Activated CD4-positive, alpha-beta T cell treated with anti-CD3 and anti-CD28 coated beads for 36 hours (primary cell): ENCODE data around the gene B3GNT8. TPM values are rescaled to one million over a fixed set of nuclear protein-coding genes. Genes with fewer than 3 reads are reported as not detected.
"Not testable (repeated sequence)": the region's sequence is repeated elsewhere in the genome, so short reads cannot be mapped to it uniquely, and the experiment has no call there.

Experiments
- ATAC-seq: fragments of 200-7000 bp; cut with Tn5 transposase; one replicate; pipeline ENCODE4 v1.10.0; 2021; ENCODE audit warnings: mild to moderate bottlenecking, moderate library complexity
- CTCF ChIA-PET: fragments of 350-600 bp; sonication (Branson Sonifier 250); formaldehyde crosslinking; loops from one replicate; lab custom pipeline; 2021; ENCODE audit warnings: antibody characterized with exemption; lab: Charles Lee
- POLR2A ChIA-PET: fragments of 350-600 bp; sonication (Branson Sonifier 250); formaldehyde crosslinking; loops from one replicate; lab custom pipeline; 2021; ENCODE audit warnings: antibody characterized with exemption, inconsistent platforms; lab: Charles Lee
- DNase-seq: peaks from one replicate; pipeline ENCODE4 v3.0.0-alpha.2; 2020
- H3K27ac Mint-ChIP-seq: one replicate; pipeline ENCODE4 v1.8.0; 2021; ENCODE audit warnings: mixed read lengths
- H3K27me3 Mint-ChIP-seq: one replicate; pipeline ENCODE4 v1.8.0; 2021; ENCODE audit warnings: mixed read lengths
- H3K36me3 Mint-ChIP-seq: one replicate; pipeline ENCODE4 v1.8.0; 2021; ENCODE audit warnings: low read depth, mixed read lengths
- H3K4me1 Mint-ChIP-seq: one replicate; pipeline ENCODE4 v1.8.0; 2021; ENCODE audit warnings: mixed read lengths
- H3K4me3 Mint-ChIP-seq: one replicate; pipeline ENCODE4 v1.8.0; 2021; ENCODE audit warnings: mild to moderate bottlenecking, moderate library complexity, mixed read lengths
- H3K9me3 Mint-ChIP-seq: one replicate; pipeline ENCODE4 v1.8.0; 2021; ENCODE audit warnings: low read depth, mixed read lengths
- intact Hi-C, 2 experiments: fragments of 100-400 bp; cut with DNase I in 1 of 2; cut with micrococcal nuclease in 1 of 2; formaldehyde crosslinking; loops; one replicate each; pipeline versions ENCODE4 v1.14.2 to v1.15.1; 2022 to 2024; cut with DNase I, micrococcal nuclease
- total RNA-seq, 2 experiments: library from RNA; stranded (reverse); gene quantifications; one replicate each; pipeline ENCODE4 v1.2.3, GENCODE V29; 2021

The B3GNT8 gene
- total RNA-seq = under 1 TPM in 1 of 2 experiments, not detected in 1; 0.41 TPM

GRCh38 chr19:41426952-41427646 lies at the start of gene B3GNT8:
Gene B3GNT8, minus strand, starts transcription at chr19:41427374. Its CDS starts 596 bp downstream, at chr19:41426778.
- Mint-ChIP-seq H3K9me3 (no peaks in the 10 kb centered on the region), H3K36me3 (peaks cover 18% of the 10 kb centered on the region), H3K4me1 (peaks cover 18% of the 10 kb centered on the region), H3K27me3 (no peaks in the 10 kb centered on the region), H3K27ac (peak within 1 kb of the TSS; percentile 73), H3K4me3 (peak within 1 kb of the TSS; percentile 65)
- ChIA-PET CTCF (interaction anchor here (0.7 to 1.8 kb wide), 2 partner anchors 9 to 22 kb away, joined by 3 to 6 read pairs; no protein-coding TSS in a partner anchor), POLR2A (no interaction called here)
- peak; percentile 73 for DNase-seq
- intact Hi-C loops = loop anchor here in 1 of 2 experiments (5.0 kb wide), 1 partner anchor 225 kb away; no protein-coding TSS in a partner anchor
- peak; percentile 72 for ATAC-seq

- ATAC-seq (no peak), DNase-seq (no peak)
- H3K27ac Mint-ChIP-seq = no peak overlapping the region
- POLR2A ChIA-PET = no interaction called here
- CTCF ChIA-PET = no interaction called here
- no peak overlapping the region for H3K4me3 Mint-ChIP-seq
- H3K4me1 Mint-ChIP-seq = no peaks in the 10 kb centered on the region
- intact Hi-C loops = no loop called here
- H3K27me3 Mint-ChIP-seq = peaks cover 21% of the 10 kb centered on the region
- H3K9me3 Mint-ChIP-seq = peaks cover 6% of the 10 kb centered on the region
- H3K36me3 Mint-ChIP-seq = no peaks in the 10 kb centered on the region
Observed at GRCh38 chr19:41476583-41476982, 49.4 kb upstream of the B3GNT8 start.

- peaks cover 17% of the 10 kb centered on the region for H3K27me3 Mint-ChIP-seq
- H3K4me3 Mint-ChIP-seq, H3K36me3 Mint-ChIP-seq, ATAC-seq, H3K4me1 Mint-ChIP-seq, intact Hi-C loops, DNase-seq, H3K9me3 Mint-ChIP-seq, POLR2A ChIA-PET, H3K27ac Mint-ChIP-seq: not testable (repeated sequence)
- CTCF ChIA-PET = interaction anchor here (0.6 kb wide), 1 partner anchor 105 kb away, joined by 5 read pairs; no protein-coding TSS in a partner anchor
Observed at GRCh38 chr19:41463257-41464256, 36.4 kb upstream of the B3GNT8 start.

GRCh38 chr19:41462497-41462896 lies 35.3 kb upstream of the B3GNT8 start:
- no peak overlapping the region for H3K4me3 Mint-ChIP-seq
- no peaks in the 10 kb centered on the region for H3K36me3 Mint-ChIP-seq
- ATAC-seq (no peak), DNase-seq (no peak)
- peaks cover 14% of the 10 kb centered on the region for H3K27me3 Mint-ChIP-seq
- H3K9me3 Mint-ChIP-seq = no peaks in the 10 kb centered on the region
- H3K27ac Mint-ChIP-seq = no peak overlapping the region
- ChIA-PET CTCF (no interaction called here), POLR2A (no interaction called here)
- intact Hi-C loops = no loop called here
- no peaks in the 10 kb centered on the region for H3K4me1 Mint-ChIP-seq

GRCh38 chr19:41457241-41457640 lies 30.1 kb upstream of the B3GNT8 start:
- peak; percentile 88 for ATAC-seq
- Mint-ChIP-seq H3K36me3 (no peaks in the 10 kb centered on the region), H3K9me3 (no peaks in the 10 kb centered on the region), H3K27me3 (peaks cover 5% of the 10 kb centered on the region), H3K27ac (no peak overlapping the region), H3K4me3 (no peak overlapping the region), H3K4me1 (peaks cover 8% of the 10 kb centered on the region)
- intact Hi-C loops = no loop called here
- ChIA-PET CTCF (interaction anchor here (0.7 to 2.8 kb wide), 11 partner anchors 8 to 253 kb away, joined by 3 to 15 read pairs (median 3); partner anchors contain the start of gene DMAC2), POLR2A (no interaction called here)
- no peak for DNase-seq

- H3K27ac Mint-ChIP-seq = no peak overlapping the region
Observed at GRCh38 chr19:41456342-41456918, 29.3 kb upstream of the B3GNT8 start.

GRCh38 chr19:41455936-41456335 lies 28.8 kb upstream of the B3GNT8 start:
- no peak overlapping the region for H3K27ac Mint-ChIP-seq
- ChIA-PET CTCF (interaction anchor here (0.9 to 2.8 kb wide), 5 partner anchors 104 to 140 kb away, joined by 3 to 14 read pairs (median 5); no protein-coding TSS in a partner anchor), POLR2A (interaction anchor here (0.5 kb wide), 1 partner anchor 414 kb away, joined by 5 read pairs; no protein-coding TSS in a partner anchor)
- H3K36me3 Mint-ChIP-seq = no peaks in the 10 kb centered on the region
- H3K4me1 Mint-ChIP-seq = peaks cover 8% of the 10 kb centered on the region
- intact Hi-C loops = no loop called here
- H3K27me3 Mint-ChIP-seq = peaks cover 3% of the 10 kb centered on the region
- no peak overlapping the region for H3K4me3 Mint-ChIP-seq
- H3K9me3 Mint-ChIP-seq = no peaks in the 10 kb centered on the region
- DNase-seq = no peak
- ATAC-seq = no peak

More at GRCh38 chr19:41456342-41456918, 29.3 kb upstream of the B3GNT8 start:
- DNase-seq (no peak), ATAC-seq (no peak)
- intact Hi-C loops = no loop called here
- Mint-ChIP-seq H3K27me3 (peaks cover 3% of the 10 kb centered on the region), H3K4me1 (peaks cover 8% of the 10 kb centered on the region), H3K36me3 (no peaks in the 10 kb centered on the region), H3K4me3 (no peak overlapping the region), H3K9me3 (no peaks in the 10 kb centered on the region)
- ChIA-PET CTCF (interaction anchor here (0.9 to 2.8 kb wide), 7 partner anchors 7 to 252 kb away, joined by 3 to 15 read pairs (median 5); no protein-coding TSS in a partner anchor), POLR2A (interaction anchor here (0.5 kb wide), 1 partner anchor 413 kb away, joined by 5 read pairs; no protein-coding TSS in a partner anchor)

- no peak overlapping the region for H3K4me3 Mint-ChIP-seq
- no peaks in the 10 kb centered on the region for H3K36me3 Mint-ChIP-seq
- no peak for DNase-seq
- intact Hi-C loops = no loop called here
- H3K9me3 Mint-ChIP-seq = no peaks in the 10 kb centered on the region
- no peak overlapping the region for H3K27ac Mint-ChIP-seq
- H3K4me1 Mint-ChIP-seq = peaks cover 19% of the 10 kb centered on the region
- H3K27me3 Mint-ChIP-seq = peaks cover 4% of the 10 kb centered on the region
- POLR2A ChIA-PET = no interaction called here
- no peak for ATAC-seq
- CTCF ChIA-PET = interaction anchor here (0.6 to 8.3 kb wide), 4 partner anchors 41 to 143 kb away, joined by 3 to 120 read pairs (median 52); no protein-coding TSS in a partner anchor
Observed at GRCh38 chr19:41452584-41453275, 25.6 kb upstream of the B3GNT8 start.

GRCh38 chr19:41449865-41450178 lies 22.6 kb upstream of the B3GNT8 start:
- peaks cover 11% of the 10 kb centered on the region for H3K4me1 Mint-ChIP-seq
- DNase-seq (no peak), ATAC-seq (no peak)
- intact Hi-C loops = loop anchor here (1.0 to 5.0 kb wide), 8 partner anchors 72 to 147 kb away; no protein-coding TSS in a partner anchor
- H3K9me3 Mint-ChIP-seq = no peaks in the 10 kb centered on the region
- H3K27ac Mint-ChIP-seq = no peak overlapping the region
- ChIA-PET CTCF (interaction anchor here (0.6 to 8.3 kb wide), 20 partner anchors 8 to 694 kb away, joined by 3 to 120 read pairs (median 8); partner anchors contain the start of genes CEACAM21 and DMAC2), POLR2A (interaction anchor here (1.1 to 1.7 kb wide), 2 partner anchors 11 to 99 kb away, joined by 5 read pairs; partner anchors contain the start of gene DMAC2)
- H3K4me3 Mint-ChIP-seq = no peak overlapping the region
- H3K27me3 Mint-ChIP-seq = peaks cover 11% of the 10 kb centered on the region
- H3K36me3 Mint-ChIP-seq = no peaks in the 10 kb centered on the region
